Measurements from ENCODE around the gene CLDN12.

- TF ChIP-seq CTCF (IDR thresholded peaks at IDR 0.05; ENCODE audit: borderline replicate concordance, extremely low read depth, low read length, poor library complexity, severe bottlenecking) (no peak), EZH2 (IDR thresholded peaks at IDR 0.05; ENCODE audit: borderline replicate concordance, low read depth, low read length, severe bottlenecking) (no peak)
These were observed 18.8 kb upstream of the CLDN12 start for GRCh38 chr7:90384433-90384832.

Measured in DND-41 (cell line).